H9 (cell line): ENCODE data around the gene PLEKHA8. TPM values are rescaled to one million over a fixed set of nuclear protein-coding genes. Genes with fewer than 3 reads are reported as not detected.
A peak's percentile ranks its signal among the peaks of the same experiment; 100 is the strongest.

ENCODE experiments used
- DNase-seq: peaks from one replicate; pipeline ENCODE4 v3.0.0-alpha.2; 2017
- H2AFZ ChIP-seq: one replicate; pipeline ENCODE4 v1.6.1; 2013; ENCODE audit warnings: mild to moderate bottlenecking, low read length, control low read depth, moderate library complexity
- H2AK5ac ChIP-seq: 2 replicates; pipeline ENCODE4 v1.6.1; 2013; ENCODE audit warnings: low read length, control low read depth, mixed read lengths; ENCODE audit not compliant: insufficient read length
- H2BK120ac ChIP-seq: one replicate; pipeline ENCODE4 v1.6.1; 2013; ENCODE audit warnings: low read depth, mild to moderate bottlenecking, low read length, control low read depth, inconsistent platforms; ENCODE audit not compliant: poor library complexity, severe bottlenecking
- H2BK12ac ChIP-seq: 2 replicates; pipeline ENCODE4 v1.6.1; 2013; ENCODE audit warnings: low read length, control low read depth, mixed read lengths, low read depth; ENCODE audit not compliant: insufficient read length
- H2BK15ac ChIP-seq: 2 replicates; pipeline ENCODE4 v1.6.1; 2013; ENCODE audit warnings: low read depth, low read length, control low read depth
- H2BK20ac ChIP-seq: one replicate; pipeline ENCODE4 v1.6.1; 2013; ENCODE audit warnings: low read depth, mild to moderate bottlenecking, low read length, control low read depth, inconsistent platforms; ENCODE audit not compliant: poor library complexity, severe bottlenecking
- H2BK5ac ChIP-seq: 2 replicates; pipeline ENCODE4 v1.6.1; 2013; ENCODE audit warnings: low read length, control low read depth, mixed read lengths; ENCODE audit not compliant: insufficient read length
- H3K14ac ChIP-seq: 2 replicates; pipeline ENCODE4 v1.6.1; 2013; ENCODE audit warnings: low read length, control low read depth; ENCODE audit not compliant: insufficient read depth
- H3K18ac ChIP-seq: 2 replicates; pipeline ENCODE4 v1.6.1; 2013; ENCODE audit warnings: low read depth, mild to moderate bottlenecking, mixed read lengths, low read length, control low read depth; ENCODE audit not compliant: insufficient read length
- H3K23ac ChIP-seq: 2 replicates; pipeline ENCODE4 v1.6.1; 2013; ENCODE audit warnings: low read length, control low read depth, mixed read lengths, low read depth; ENCODE audit not compliant: insufficient read length
- H3K23me2 ChIP-seq: 2 replicates; pipeline ENCODE4 v1.6.1; 2013; ENCODE audit warnings: low read depth, mild to moderate bottlenecking, mixed read lengths, low read length, control low read depth; ENCODE audit not compliant: insufficient read length, poor library complexity, severe bottlenecking
- H3K27ac ChIP-seq: 2 replicates; pipeline ENCODE4 v1.5.1; 2013; ENCODE audit warnings: low read length, control low read depth, mixed read lengths, low read depth; ENCODE audit not compliant: insufficient read length
- H3K27me3 ChIP-seq: 2 replicates; pipeline ENCODE4 v1.6.1; 2013; ENCODE audit warnings: low read length, control low read depth, inconsistent platforms; ENCODE audit not compliant: insufficient read depth
- H3K4ac ChIP-seq: 2 replicates; pipeline ENCODE4 v1.6.1; 2013; ENCODE audit warnings: low read depth, mild to moderate bottlenecking, control low read depth, inconsistent platforms, low read length, moderate library complexity
- H3K4me1 ChIP-seq: 2 replicates; pipeline ENCODE4 v1.6.1; 2013; ENCODE audit warnings: low read length, control low read depth, inconsistent platforms; ENCODE audit not compliant: insufficient read depth
- H3K4me2 ChIP-seq: 2 replicates; pipeline ENCODE4 v1.6.1; 2013; ENCODE audit warnings: low read length, control low read depth, mixed read lengths; ENCODE audit not compliant: insufficient read length, insufficient read depth
- H3K56ac ChIP-seq: 2 replicates; pipeline ENCODE4 v1.6.1; 2013; ENCODE audit warnings: low read depth, mild to moderate bottlenecking, mixed read lengths, low read length, control low read depth; ENCODE audit not compliant: insufficient read length
- H3K79me1 ChIP-seq: 2 replicates; pipeline ENCODE4 v1.6.1; 2013; ENCODE audit warnings: low read depth, mild to moderate bottlenecking, moderate library complexity, low read length, control low read depth, inconsistent platforms; ENCODE audit not compliant: insufficient read depth, poor library complexity, severe bottlenecking
- H3K79me2 ChIP-seq: 2 replicates; pipeline ENCODE4 v1.6.1; 2013; ENCODE audit warnings: low read length, control low read depth, inconsistent platforms; ENCODE audit not compliant: insufficient read depth
- H3K9ac ChIP-seq: 2 replicates; pipeline ENCODE4 v1.6.1; 2013; ENCODE audit warnings: low read length, control low read depth, mixed read lengths; ENCODE audit not compliant: insufficient read length; ENCODE audit errors: extremely low read depth
- H3K9me3 ChIP-seq: one replicate; pipeline ENCODE4 v1.6.1; 2013; ENCODE audit warnings: low read depth, low read length, inconsistent platforms; ENCODE audit not compliant: control insufficient read depth
- H3T11ph ChIP-seq: one replicate; pipeline ENCODE4 v1.6.1; 2013; ENCODE audit warnings: mild to moderate bottlenecking, low read length, control low read depth, inconsistent platforms
- H4K20me1 ChIP-seq: one replicate; pipeline ENCODE4 v1.6.1; 2013; ENCODE audit not compliant: control insufficient read depth, insufficient read length, insufficient read depth
- H4K5ac ChIP-seq: 2 replicates; pipeline ENCODE4 v1.6.1; 2013; ENCODE audit warnings: low read depth, mild to moderate bottlenecking, mixed read lengths, low read length, control low read depth; ENCODE audit not compliant: insufficient read length
- H4K8ac ChIP-seq: replicated peaks from 2 replicates; pipeline ENCODE4 v1.6.1; 2013; ENCODE audit warnings: low read length, control low read depth, mixed read lengths, low read depth; ENCODE audit not compliant: insufficient read length
- H4K91ac ChIP-seq: 2 replicates; pipeline ENCODE4 v1.6.1; 2013; ENCODE audit warnings: low read depth, mild to moderate bottlenecking, moderate library complexity, mixed read lengths, low read length, control low read depth; ENCODE audit not compliant: insufficient read length
- H3K27ac Mint-ChIP-seq, 3 experiments: 2 replicates in 2 of 3; 3 replicates in 1 of 3; pipeline ENCODE4 v1.8.0; 2020 to 2021; ENCODE audit warnings: mixed read lengths in 3 of 3, mild to moderate bottlenecking in 1 of 3, moderate library complexity in 1 of 3
- H3K27me3 Mint-ChIP-seq: 2 replicates; pipeline ENCODE4 v1.8.0; 2021; ENCODE audit warnings: low read depth, mild to moderate bottlenecking, moderate library complexity, mixed read lengths
- H3K36me3 Mint-ChIP-seq, 3 experiments: 2 replicates in 2 of 3; 3 replicates in 1 of 3; pipeline ENCODE4 v1.8.0; 2020 to 2021; ENCODE audit warnings: low read depth in 3 of 3, mixed read lengths in 3 of 3; ENCODE audit not compliant: insufficient read depth in 1 of 3
- H3K4me1 Mint-ChIP-seq, 2 experiments: 2 replicates each; pipeline ENCODE4 v1.8.0; 2020; ENCODE audit warnings: mixed read lengths in 2 of 2
- H3K4me3 Mint-ChIP-seq, 2 experiments: 2 replicates in 1 of 2; 3 replicates in 1 of 2; pipeline ENCODE4 v1.8.0; 2020 to 2021; ENCODE audit warnings: mild to moderate bottlenecking in 2 of 2, mixed read lengths in 2 of 2, moderate library complexity in 1 of 2
- H3K9me3 Mint-ChIP-seq, 2 experiments: 2 replicates in 1 of 2; 3 replicates in 1 of 2; pipeline ENCODE4 v1.8.0; 2020; ENCODE audit warnings: mild to moderate bottlenecking in 2 of 2, mixed read lengths in 2 of 2, moderate library complexity in 1 of 2
- WGBS: extraction: QIAGEN DNeasy Blood & Tissue Kit; methylation state at CpG from one replicate; pipeline ENCODE4 v1.1.7; 2013; ENCODE audit warnings: missing lambda C conversion rate, low lambda C conversion rate, mixed read lengths; ENCODE audit not compliant: insufficient read length; ENCODE audit errors: extremely low coverage; 5-methylcytosine and 5-hydroxymethylcytosine counted together
- total RNA-seq: library from RNA; stranded (reverse); gene quantifications from 2 replicates; pipeline ENCODE4 v1.2.1, GENCODE V29; 2021
- TF ChIP-seq, protein P1 (sequence below): fragments of 200-600 bp; sonication (generic); conservative IDR thresholded peaks from 3 replicates; pipeline ENCODE4 v1.8.0; 2021; ENCODE audit warnings: antibody characterized with exemption, mild to moderate bottlenecking

The PLEKHA8 gene
- total RNA-seq, 1 experiment from 2014 or later = 37.0 TPM

DNA sequence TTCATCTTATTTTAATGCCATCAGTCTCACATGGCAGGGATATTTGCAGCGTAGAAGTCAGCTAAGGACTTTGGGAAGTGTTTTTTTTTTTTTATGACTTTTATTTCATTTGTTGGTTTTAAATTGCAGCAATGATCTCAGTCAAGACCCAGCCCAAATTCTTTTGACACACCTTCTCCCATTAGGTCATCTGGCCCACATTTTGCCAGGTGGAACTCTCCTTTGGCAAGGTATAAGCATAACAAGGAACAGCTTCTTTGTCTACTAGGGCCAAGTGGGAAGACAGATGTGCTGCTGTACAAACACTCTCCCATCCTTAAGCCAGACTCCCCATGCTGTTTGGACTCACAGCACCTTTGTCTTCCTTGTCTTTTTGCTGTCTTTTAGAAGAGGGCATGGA, 41.8 kb downstream of the PLEKHA8 start:
- H4K5ac ChIP-seq = no peak overlapping the region
- TF ChIP-seq, protein P1, sequence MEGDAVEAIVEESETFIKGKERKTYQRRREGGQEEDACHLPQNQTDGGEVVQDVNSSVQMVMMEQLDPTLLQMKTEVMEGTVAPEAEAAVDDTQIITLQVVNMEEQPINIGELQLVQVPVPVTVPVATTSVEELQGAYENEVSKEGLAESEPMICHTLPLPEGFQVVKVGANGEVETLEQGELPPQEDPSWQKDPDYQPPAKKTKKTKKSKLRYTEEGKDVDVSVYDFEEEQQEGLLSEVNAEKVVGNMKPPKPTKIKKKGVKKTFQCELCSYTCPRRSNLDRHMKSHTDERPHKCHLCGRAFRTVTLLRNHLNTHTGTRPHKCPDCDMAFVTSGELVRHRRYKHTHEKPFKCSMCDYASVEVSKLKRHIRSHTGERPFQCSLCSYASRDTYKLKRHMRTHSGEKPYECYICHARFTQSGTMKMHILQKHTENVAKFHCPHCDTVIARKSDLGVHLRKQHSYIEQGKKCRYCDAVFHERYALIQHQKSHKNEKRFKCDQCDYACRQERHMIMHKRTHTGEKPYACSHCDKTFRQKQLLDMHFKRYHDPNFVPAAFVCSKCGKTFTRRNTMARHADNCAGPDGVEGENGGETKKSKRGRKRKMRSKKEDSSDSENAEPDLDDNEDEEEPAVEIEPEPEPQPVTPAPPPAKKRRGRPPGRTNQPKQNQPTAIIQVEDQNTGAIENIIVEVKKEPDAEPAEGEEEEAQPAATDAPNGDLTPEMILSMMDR = no peak
- H3K27me3 Mint-ChIP-seq = no peaks in the 10 kb centered on the region
- no peak overlapping the region for H3K9ac ChIP-seq
- no peaks in the 10 kb centered on the region for H3K79me2 ChIP-seq
- H3K4me1 Mint-ChIP-seq = no peaks in the 10 kb centered on the region
- no peak overlapping the region for H3K4me3 Mint-ChIP-seq
- no peak overlapping the region for H2BK15ac ChIP-seq
- H4K20me1 ChIP-seq = no peaks in the 10 kb centered on the region
- no peaks in the 10 kb centered on the region for H3K4me1 ChIP-seq
- H3K79me1 ChIP-seq = no peaks in the 10 kb centered on the region
- no peaks in the 10 kb centered on the region for H3K9me3 Mint-ChIP-seq
- no peak overlapping the region for H3K18ac ChIP-seq
- no peak overlapping the region for H2BK12ac ChIP-seq
- peaks cover 2 to 12% (median 12%) of the 10 kb centered on the region in 3 experiments; a peak in 6 of 7 replicates for H3K36me3 Mint-ChIP-seq
- no peaks in the 10 kb centered on the region for H3K23me2 ChIP-seq
- no peak overlapping the region for H2BK5ac ChIP-seq
- no peak overlapping the region for H2AFZ ChIP-seq
- no peak overlapping the region for H2BK120ac ChIP-seq
- H4K91ac ChIP-seq = no peak overlapping the region
- no peaks in the 10 kb centered on the region for H3K9me3 ChIP-seq
- H3K27me3 ChIP-seq = no peaks in the 10 kb centered on the region
- H2AK5ac ChIP-seq = no peak overlapping the region
- no peak for DNase-seq
- no peak overlapping the region for H3K14ac ChIP-seq
- no peak overlapping the region for H3K4me2 ChIP-seq
- no peak overlapping the region for H3K27ac ChIP-seq
- H3K23ac ChIP-seq = no peak overlapping the region
- no peak overlapping the region for H4K8ac ChIP-seq
- H3K56ac ChIP-seq = no peak overlapping the region
- H3K4ac ChIP-seq = no peak overlapping the region
- WGBS = no CpG with 5 or more reads among the region's 1 CpG
- H3T11ph ChIP-seq = no peak overlapping the region
- peak overlapping the region in 1 of 3 experiments; percentile 24; a peak in 1 of 7 replicates for H3K27ac Mint-ChIP-seq
- no peak overlapping the region for H2BK20ac ChIP-seq
